CD14-positive monocyte (primary cell): ENCODE data around the gene CD3D. TPM values are rescaled to one million over a fixed set of nuclear protein-coding genes. Genes with fewer than 3 reads are reported as not detected.

Source experiments
- DNase-seq, 3 donors: peaks; one replicate each; pipeline ENCODE4 v3.0.0-alpha.2; 2011 to 2022
- H2AFZ ChIP-seq: 2 replicates; pipeline ENCODE4 v1.6.0; 2012; ENCODE audit warnings: mild to moderate bottlenecking, low read depth, low read length, inconsistent platforms; ENCODE audit not compliant: insufficient read depth, poor library complexity, severe bottlenecking
- H3K27ac ChIP-seq, 2 donors: 1 replicate in 1 of 2; 2 replicates in 1 of 2; pipeline ENCODE4 v1.5.1; 2012 to 2013; ENCODE audit warnings: low read length in 2 of 2, control low read depth in 1 of 2, inconsistent platforms in 1 of 2, low read depth in 1 of 2, mild to moderate bottlenecking in 1 of 2
- H3K27me3 ChIP-seq, 2 donors: one replicate each; pipeline versions ENCODE4 v1.6.0 to v1.6.1; 2011 to 2013; ENCODE audit warnings: low read length in 2 of 2; ENCODE audit not compliant: control insufficient read depth in 2 of 2, insufficient read depth in 2 of 2
- H3K36me3 ChIP-seq, 2 donors: replicated peaks in 1 of 2; 1 replicate in 1 of 2; 2 replicates in 1 of 2; pipeline versions ENCODE4 v1.5.1 to v1.6.1; 2012 to 2013; ENCODE audit warnings: low read length in 2 of 2, control low read depth in 1 of 2, inconsistent platforms in 1 of 2, mild to moderate bottlenecking in 1 of 2; ENCODE audit not compliant: insufficient read depth in 2 of 2, control insufficient read depth in 1 of 2
- H3K4me1 ChIP-seq, 2 donors: 1 replicate in 1 of 2; 2 replicates in 1 of 2; pipeline versions ENCODE4 v1.5.1 to v1.6.1; 2012 to 2013; ENCODE audit warnings: low read length in 2 of 2, control low read depth in 1 of 2, inconsistent platforms in 1 of 2, mild to moderate bottlenecking in 1 of 2, moderate library complexity in 1 of 2; ENCODE audit not compliant: insufficient read depth in 2 of 2, control insufficient read depth in 1 of 2
- H3K4me2 ChIP-seq: replicated peaks from 2 replicates; pipeline ENCODE3; 2012; ENCODE audit warnings: low read length, moderate library complexity, mild to moderate bottlenecking; ENCODE audit not compliant: poor library complexity, severe bottlenecking; ENCODE audit errors: extremely low read depth
- H3K4me3 ChIP-seq, 3 experiments: fragments of 200-600 bp in 1 of 3; sonication (generic) in 1 of 3; replicated peaks in 1 of 3; 1 replicate in 2 of 3; 2 replicates in 1 of 3; pipeline ENCODE4 v1.5.1; 2011 to 2013; ENCODE audit warnings: low read length in 3 of 3, mild to moderate bottlenecking in 3 of 3, control low read depth in 2 of 3, low read depth in 2 of 3, inconsistent platforms in 1 of 3, moderate library complexity in 1 of 3
- H3K79me2 ChIP-seq: 2 replicates; pipeline ENCODE4 v1.6.0; 2012; ENCODE audit warnings: mild to moderate bottlenecking, control low read depth, inconsistent platforms, low read length, moderate library complexity; ENCODE audit not compliant: insufficient read depth
- H3K9ac ChIP-seq: 2 replicates; pipeline ENCODE4 v1.6.0; 2017; ENCODE audit warnings: low read length, mild to moderate bottlenecking; ENCODE audit not compliant: insufficient read depth, poor library complexity, severe bottlenecking
- H3K9me3 ChIP-seq, 2 donors: replicated peaks in 1 of 2; 1 replicate in 1 of 2; 2 replicates in 1 of 2; pipeline versions ENCODE4 v1.5.1 to v1.6.1; 2012 to 2013; ENCODE audit warnings: low read length in 2 of 2, control low read depth in 1 of 2; ENCODE audit not compliant: control insufficient read depth in 1 of 2, insufficient read depth in 1 of 2
- H4K20me1 ChIP-seq: 2 replicates; pipeline ENCODE4 v1.6.0; 2012; ENCODE audit warnings: mild to moderate bottlenecking, low read length, control low read depth, moderate library complexity; ENCODE audit not compliant: insufficient read depth
- H3K27ac Mint-ChIP-seq, 7 donors: one replicate each; pipeline ENCODE4 v1.8.0; 2020; ENCODE audit warnings: mild to moderate bottlenecking in 7 of 7, mixed read lengths in 7 of 7, moderate library complexity in 6 of 7, inconsistent platforms in 2 of 7
- H3K27me3 Mint-ChIP-seq, 3 donors: one replicate each; pipeline ENCODE4 v1.8.0; 2021 to 2022; ENCODE audit warnings: low read depth in 3 of 3, mild to moderate bottlenecking in 3 of 3, mixed read lengths in 3 of 3, moderate library complexity in 3 of 3, inconsistent platforms in 1 of 3
- H3K36me3 Mint-ChIP-seq, 2 donors: one replicate each; pipeline ENCODE4 v1.8.0; 2020; ENCODE audit warnings: mixed read lengths in 2 of 2, inconsistent platforms in 1 of 2, mild to moderate bottlenecking in 1 of 2
- H3K4me1 Mint-ChIP-seq: one replicate; pipeline ENCODE4 v1.8.0; 2020; ENCODE audit warnings: mild to moderate bottlenecking, mixed read lengths
- H3K4me3 Mint-ChIP-seq, 2 donors: one replicate each; pipeline ENCODE4 v1.8.0; 2020; ENCODE audit warnings: mild to moderate bottlenecking in 2 of 2, mixed read lengths in 2 of 2, moderate library complexity in 1 of 2
- H3K9me3 Mint-ChIP-seq, 7 donors: one replicate each; pipeline ENCODE4 v1.8.0; 2020 to 2022; ENCODE audit warnings: mixed read lengths in 7 of 7, mild to moderate bottlenecking in 6 of 7, moderate library complexity in 6 of 7, inconsistent platforms in 2 of 7
- intact Hi-C, 2 donors: fragments of 100-400 bp; cut with micrococcal nuclease; formaldehyde crosslinking; loops; one replicate each; pipeline versions ENCODE4 v1.15.0 to v1.15.1; 2023
- polyA plus RNA-seq, 3 donors: library from polyadenylated mRNA; depleted of rRNA in 1 of 3; unstranded in 2 of 3; stranded (reverse) in 1 of 3; fragments of 300-500 nt in 2 of 3; fragments of >200 nt in 1 of 3; fragmentation: Illumina TruSeq in 2 of 3; gene quantifications; 1 replicate in 2 of 3; 2 replicates in 1 of 3; pipeline ENCODE4 v1.2.3, GENCODE V29; 2012 to 2021
- TF ChIP-seq, protein P1 (sequence below): fragments of 200-600 bp; IDR thresholded peaks from one replicate; pipeline ENCODE4 v1.8.0; 2022; ENCODE audit warnings: antibody characterized with exemption, mild to moderate bottlenecking

Gene CD3D
- polyA plus RNA-seq, 3 donors, result 2.2 to 3.1 TPM; not detected in 1

DNA sequence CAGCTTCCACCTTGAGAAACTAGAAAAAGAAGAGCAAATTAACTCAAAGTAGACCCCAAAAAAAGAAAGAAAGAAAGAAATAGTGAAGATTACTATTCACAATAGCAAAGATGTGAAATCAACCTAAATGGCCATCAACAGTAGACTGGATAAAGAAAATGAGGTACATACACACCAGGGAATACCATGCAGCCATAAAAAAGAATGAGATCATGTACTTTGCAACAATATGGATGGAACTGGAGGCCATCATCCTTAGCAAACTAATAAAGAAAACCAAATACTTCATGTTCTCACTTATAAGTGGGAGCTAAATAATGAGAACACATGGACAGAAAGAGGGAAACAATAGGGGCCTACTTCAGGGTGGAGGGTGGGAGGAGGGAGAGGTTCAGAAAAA is 13.8 kb downstream of the CD3D start:
- no peak overlapping the region for H3K9ac ChIP-seq
- H3K4me1 ChIP-seq, result no peaks in the 10 kb centered on the region
- no peaks in the 10 kb centered on the region for H3K27me3 ChIP-seq
- no peak for DNase-seq
- Mint-ChIP-seq H3K4me3 (no peak overlapping the region), H3K4me1 (peaks cover 2% of the 10 kb centered on the region), H3K27me3 (peaks cover 2 to 6% (median 6%) of the 10 kb centered on the region in 3 donors), H3K27ac (no peak overlapping the region), H3K36me3 (no peaks in the 10 kb centered on the region), H3K9me3 (peaks cover 0 to 6% (median 4%) of the 10 kb centered on the region in 7 donors)
- H2AFZ ChIP-seq, result no peak overlapping the region
- intact Hi-C loops, result no loop called here
- TF ChIP-seq, protein P1, sequence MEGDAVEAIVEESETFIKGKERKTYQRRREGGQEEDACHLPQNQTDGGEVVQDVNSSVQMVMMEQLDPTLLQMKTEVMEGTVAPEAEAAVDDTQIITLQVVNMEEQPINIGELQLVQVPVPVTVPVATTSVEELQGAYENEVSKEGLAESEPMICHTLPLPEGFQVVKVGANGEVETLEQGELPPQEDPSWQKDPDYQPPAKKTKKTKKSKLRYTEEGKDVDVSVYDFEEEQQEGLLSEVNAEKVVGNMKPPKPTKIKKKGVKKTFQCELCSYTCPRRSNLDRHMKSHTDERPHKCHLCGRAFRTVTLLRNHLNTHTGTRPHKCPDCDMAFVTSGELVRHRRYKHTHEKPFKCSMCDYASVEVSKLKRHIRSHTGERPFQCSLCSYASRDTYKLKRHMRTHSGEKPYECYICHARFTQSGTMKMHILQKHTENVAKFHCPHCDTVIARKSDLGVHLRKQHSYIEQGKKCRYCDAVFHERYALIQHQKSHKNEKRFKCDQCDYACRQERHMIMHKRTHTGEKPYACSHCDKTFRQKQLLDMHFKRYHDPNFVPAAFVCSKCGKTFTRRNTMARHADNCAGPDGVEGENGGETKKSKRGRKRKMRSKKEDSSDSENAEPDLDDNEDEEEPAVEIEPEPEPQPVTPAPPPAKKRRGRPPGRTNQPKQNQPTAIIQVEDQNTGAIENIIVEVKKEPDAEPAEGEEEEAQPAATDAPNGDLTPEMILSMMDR, result no peak
- no peak overlapping the region for H3K27ac ChIP-seq
- no peaks in the 10 kb centered on the region for H3K9me3 ChIP-seq
- H4K20me1 ChIP-seq, result no peaks in the 10 kb centered on the region
- H3K36me3 ChIP-seq, result no peaks in the 10 kb centered on the region
- no peaks in the 10 kb centered on the region for H3K79me2 ChIP-seq
- H3K4me2 ChIP-seq, result no peak overlapping the region
- no peak overlapping the region for H3K4me3 ChIP-seq

DNA sequence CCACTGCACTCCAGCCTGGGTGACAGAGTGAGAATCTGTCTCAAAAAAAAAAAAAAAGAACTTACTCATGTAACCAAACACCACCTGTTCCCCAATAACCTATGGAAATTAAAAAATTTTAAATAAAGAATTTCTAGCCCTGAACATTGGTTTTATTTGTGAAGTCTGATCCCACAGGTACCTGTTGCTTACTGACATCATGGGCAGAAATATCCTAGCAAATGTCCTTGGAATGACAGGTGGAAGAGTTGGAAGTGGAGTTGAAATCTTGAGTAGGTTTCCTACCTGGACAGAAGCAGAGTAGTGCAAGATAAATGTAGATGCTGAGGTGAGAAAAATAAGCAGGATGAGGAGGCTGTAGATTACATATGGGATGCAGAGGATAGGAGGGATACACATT is 17.2 kb downstream of the CD3D start:
- H3K4me3 ChIP-seq, result no peak overlapping the region

More for the DNA sequence above, 17.2 kb downstream of the CD3D start:
- H3K9me3 ChIP-seq, result no peaks in the 10 kb centered on the region
- Mint-ChIP-seq H3K4me3 (no peak overlapping the region), H3K36me3 (no peaks in the 10 kb centered on the region), H3K4me1 (peaks cover 19% of the 10 kb centered on the region), H3K27ac (no peak overlapping the region), H3K27me3 (peaks cover 2 to 6% (median 4%) of the 10 kb centered on the region in 3 donors), H3K9me3 (peaks cover 0 to 4% (median 0%) of the 10 kb centered on the region in 7 donors)
- no peaks in the 10 kb centered on the region for H3K79me2 ChIP-seq
- TF ChIP-seq, protein P1, result no peak
- H3K4me1 ChIP-seq, result peaks cover 10 to 21% of the 10 kb centered on the region in 2 donors
- intact Hi-C loops, result no loop called here
- H2AFZ ChIP-seq, result no peak overlapping the region
- no peaks in the 10 kb centered on the region for H3K36me3 ChIP-seq
- no peak for DNase-seq
- H3K9ac ChIP-seq, result no peak overlapping the region
- H3K27ac ChIP-seq, result no peak overlapping the region
- no peaks in the 10 kb centered on the region for H4K20me1 ChIP-seq
- H3K27me3 ChIP-seq, result no peaks in the 10 kb centered on the region
- H3K4me2 ChIP-seq, result no peak overlapping the region
